GM08714 (cell line): ENCODE measurements around the gene CCL19.

Experiments used
- H3K4me3 ChIP-seq: fragments of 200-500 bp; sonication (Bioruptor generic); 2 replicates; pipeline ENCODE4 v1.5.1; 2014; ENCODE audit warnings: mild to moderate bottlenecking, low read length, inconsistent platforms
- ZNF274 ChIP-seq: IDR thresholded peaks from 2 replicates; pipeline ENCODE4 v1.6.1; 2012; ENCODE audit warnings: mild to moderate bottlenecking, low read depth, low read length

The CCL19 gene

DNA sequence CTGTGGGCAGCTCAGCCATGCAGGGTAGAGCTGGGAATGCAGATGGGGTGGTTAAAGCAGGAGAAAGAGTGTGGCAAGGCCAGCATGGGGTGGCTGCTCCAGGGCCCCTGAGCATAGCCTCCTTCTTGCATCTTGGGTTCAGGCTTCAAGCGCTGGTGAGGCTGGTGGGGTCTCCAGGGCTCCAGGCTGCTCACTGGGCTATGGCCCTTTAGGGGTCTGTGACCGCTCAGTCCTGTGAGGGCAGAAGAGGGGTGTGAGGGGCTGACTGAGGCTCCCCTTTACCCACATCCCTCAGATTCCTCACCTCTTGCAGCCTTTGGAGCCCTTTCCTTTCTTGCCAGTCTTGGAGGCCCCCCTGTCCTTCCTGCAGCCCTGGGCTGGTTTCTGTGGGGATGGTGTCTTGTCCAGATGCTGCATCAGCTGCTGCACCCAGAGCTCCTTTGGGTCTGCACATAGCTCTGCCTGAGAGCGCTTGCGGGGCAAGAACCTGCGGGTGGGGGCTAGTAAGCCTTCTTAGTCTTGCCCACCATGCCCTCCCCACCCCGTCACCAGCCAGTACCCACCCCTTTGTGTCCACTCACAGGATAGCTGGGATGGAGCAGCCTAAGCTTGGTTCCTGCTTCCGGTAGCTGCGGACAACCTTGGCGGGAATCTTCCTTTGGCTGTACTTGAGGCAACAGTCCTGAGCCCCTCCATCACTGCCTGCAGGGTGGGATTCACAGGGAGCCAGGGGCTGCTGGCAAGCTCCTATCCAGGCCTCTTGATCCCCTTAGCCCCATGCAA, 18.3 kb upstream of the CCL19 start:
- TF ChIP-seq ZNF274, result no peak
- H3K4me3 ChIP-seq, result no peak overlapping the region

- TF ChIP-seq ZNF274, result no peak
- H3K4me3 ChIP-seq, result no peak overlapping the region
Observed at GRCh38 chr9:34707130-34707529, 16.1 kb upstream of the CCL19 start.

- TF ChIP-seq ZNF274, result no peak
- H3K4me3 ChIP-seq, result no peak overlapping the region
Observed at GRCh38 chr9:34701769-34702736, 11.0 kb upstream of the CCL19 start.

GRCh38 chr9:34701023-34701768, 10.1 kb upstream of the CCL19 start:
- H3K4me3 ChIP-seq, result no peak overlapping the region
- TF ChIP-seq ZNF274, result no peak

DNA sequence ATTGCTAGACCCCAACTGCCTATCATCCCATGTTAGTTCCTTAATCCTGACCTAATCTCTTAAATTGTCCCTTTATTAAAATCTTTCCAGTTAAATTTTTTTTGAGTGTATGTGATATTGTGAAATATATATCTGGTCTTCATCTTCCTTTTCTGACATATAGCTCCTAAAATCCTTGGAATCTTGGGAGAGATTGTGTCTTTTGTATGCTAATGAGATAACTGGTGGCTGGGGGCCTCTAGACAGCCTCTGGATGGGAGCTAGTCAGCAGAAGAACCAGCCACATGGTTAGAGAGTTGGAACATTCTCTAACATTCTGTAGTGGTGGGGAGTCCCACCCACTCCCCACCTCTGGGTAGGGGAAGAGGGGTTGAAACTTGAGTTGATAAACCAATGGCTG, 3.7 kb upstream of the CCL19 start:
- no peak for TF ChIP-seq ZNF274
- H3K4me3 ChIP-seq, result no peak overlapping the region

DNA sequence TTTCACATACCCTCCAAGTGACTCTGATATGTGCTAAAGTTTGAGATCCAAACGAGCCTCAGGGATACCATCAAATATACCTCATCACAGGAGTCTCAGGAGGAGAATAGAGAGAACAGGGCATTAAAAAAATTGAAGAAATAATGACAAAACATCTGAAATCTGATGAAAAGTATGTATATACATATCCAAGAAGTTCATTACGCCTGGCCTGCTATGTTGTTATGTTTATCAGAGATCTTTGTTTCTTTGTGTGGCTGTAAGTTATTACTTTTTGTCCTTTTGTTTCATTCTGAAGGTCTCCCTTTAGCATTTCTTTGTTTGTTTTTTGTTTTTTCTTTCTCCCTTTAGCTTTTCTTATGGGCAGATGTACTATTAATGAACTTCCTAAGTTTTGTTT, 2.5 kb upstream of the CCL19 start:
- no peak overlapping the region for H3K4me3 ChIP-seq
- no peak for TF ChIP-seq ZNF274

GRCh38 chr9:34691936-34692315, 850 bp upstream of the CCL19 start:
- TF ChIP-seq ZNF274, result no peak

GRCh38 chr9:34689512-34689911, 1.6 kb downstream of the CCL19 start:
- TF ChIP-seq ZNF274, result no peak
- no peak overlapping the region for H3K4me3 ChIP-seq

More at GRCh38 chr9:34691936-34692315, 850 bp upstream of the CCL19 start:
- H3K4me3 ChIP-seq, result no peak overlapping the region

DNA sequence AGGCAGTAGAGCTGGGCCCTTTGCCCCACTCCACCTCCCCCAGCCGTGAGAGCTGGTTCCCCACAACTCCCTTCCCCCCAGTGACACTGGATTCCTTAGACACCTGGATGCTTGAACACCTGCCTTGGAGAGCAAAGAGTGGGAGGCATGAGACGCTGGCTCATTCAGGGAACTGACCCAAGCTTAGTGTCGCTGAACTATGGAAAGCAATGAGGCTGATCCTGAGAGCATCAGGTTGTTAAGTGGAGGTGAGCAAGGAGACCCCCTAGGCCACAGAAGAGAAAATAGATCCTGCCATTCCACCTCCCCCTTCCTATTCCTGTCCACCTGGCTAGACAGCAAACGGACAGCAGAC, 2.0 kb downstream of the CCL19 start:
- H3K4me3 ChIP-seq, result no peak overlapping the region
- TF ChIP-seq ZNF274, result no peak

GRCh38 chr9:34688329-34689115, 2.6 kb downstream of the CCL19 start:
- H3K4me3 ChIP-seq, result no peak overlapping the region
- TF ChIP-seq ZNF274, result no peak

- TF ChIP-seq ZNF274, result no peak
- H3K4me3 ChIP-seq, result no peak overlapping the region
Observed at GRCh38 chr9:34687276-34688030, 3.6 kb downstream of the CCL19 start.

GRCh38 chr9:34686732-34687131, 4.3 kb downstream of the CCL19 start:
- no peak for TF ChIP-seq ZNF274
- H3K4me3 ChIP-seq, result no peak overlapping the region

GRCh38 chr9:34686231-34686630, 4.8 kb downstream of the CCL19 start:
- H3K4me3 ChIP-seq, result no peak overlapping the region
- no peak for TF ChIP-seq ZNF274

- TF ChIP-seq ZNF274, result no peak
- H3K4me3 ChIP-seq, result no peak overlapping the region
Observed at GRCh38 chr9:34685591-34685990, 5.5 kb downstream of the CCL19 start.
